CD4-positive, alpha-beta T cell (primary cell): ENCODE data around the gene DTD2. TPM values are rescaled to one million over a fixed set of nuclear protein-coding genes. Genes with fewer than 3 reads are reported as not detected.

Experiments used
- ATAC-seq: fragments of 200-7000 bp; cut with Tn5 transposase; one replicate; pipeline ENCODE4 v1.10.0; 2022; ENCODE audit warnings: mild to moderate bottlenecking; ENCODE audit not compliant: poor library complexity
- CTCF ChIA-PET: fragments of 350-600 bp; sonication (Branson Sonifier 250); formaldehyde crosslinking; loops from one replicate; lab custom pipeline; 2021; ENCODE audit warnings: antibody characterized with exemption, inconsistent platforms; lab: Charles Lee
- POLR2A ChIA-PET: fragments of 350-600 bp; sonication (Branson Sonifier 250); formaldehyde crosslinking; loops from one replicate; lab custom pipeline; 2021; ENCODE audit warnings: antibody characterized with exemption, inconsistent platforms; lab: Charles Lee
- DNase-seq, 14 experiments: peaks; one replicate each; pipeline ENCODE4 v3.0.0-alpha.2; 2013 to 2020; ENCODE audit warnings: mixed read lengths in 2 of 14
- H3K27ac ChIP-seq, 2 donors: one replicate each; pipeline versions ENCODE4 v1.5.1 to v1.7.0; 2013; ENCODE audit warnings: low read length in 2 of 2, low read depth in 1 of 2, mild to moderate bottlenecking in 1 of 2
- H3K27me3 ChIP-seq, 2 experiments: 1 replicate in 1 of 2; 2 replicates in 1 of 2; pipeline versions ENCODE4 v1.6.1 to v1.7.0; 2013; ENCODE audit warnings: low read length in 2 of 2, control low read depth in 1 of 2, mild to moderate bottlenecking in 1 of 2, moderate library complexity in 1 of 2; ENCODE audit not compliant: insufficient read depth in 2 of 2, control insufficient read depth in 1 of 2
- H3K36me3 ChIP-seq: one replicate; pipeline ENCODE4 v1.6.1; 2013; ENCODE audit warnings: low read length, control low read depth; ENCODE audit not compliant: insufficient read depth
- H3K4me1 ChIP-seq: one replicate; pipeline ENCODE4 v1.6.1; 2013; ENCODE audit warnings: low read length, control low read depth; ENCODE audit not compliant: insufficient read depth
- H3K4me3 ChIP-seq: one replicate; pipeline ENCODE4 v1.5.1; 2013; ENCODE audit warnings: mild to moderate bottlenecking, low read length, moderate library complexity
- H3K9me3 ChIP-seq, 2 experiments: 1 replicate in 1 of 2; 2 replicates in 1 of 2; pipeline versions ENCODE4 v1.6.1 to v1.7.0; 2013; ENCODE audit warnings: low read length in 2 of 2, mild to moderate bottlenecking in 2 of 2, control low read depth in 1 of 2, moderate library complexity in 1 of 2; ENCODE audit not compliant: control insufficient read depth in 1 of 2, insufficient read depth in 1 of 2
- H3K27ac Mint-ChIP-seq: one replicate; pipeline ENCODE4 v1.8.0; 2020; ENCODE audit warnings: mixed read lengths
- H3K27me3 Mint-ChIP-seq: one replicate; pipeline ENCODE4 v1.8.0; 2021; ENCODE audit warnings: mixed read lengths
- H3K36me3 Mint-ChIP-seq: one replicate; pipeline ENCODE4 v1.8.0; 2021; ENCODE audit warnings: low read depth, mixed read lengths
- H3K4me1 Mint-ChIP-seq: one replicate; pipeline ENCODE4 v1.8.0; 2021; ENCODE audit warnings: low read depth, mixed read lengths
- H3K4me3 Mint-ChIP-seq: one replicate; pipeline ENCODE4 v1.8.0; 2020; ENCODE audit warnings: mild to moderate bottlenecking, mixed read lengths
- H3K9me3 Mint-ChIP-seq: one replicate; pipeline ENCODE4 v1.8.0; 2020; ENCODE audit warnings: mixed read lengths
- intact Hi-C, 2 experiments: fragments of 100-400 bp; cut with DNase I in 1 of 2; cut with micrococcal nuclease in 1 of 2; formaldehyde crosslinking; loops; one replicate each; pipeline versions ENCODE4 v1.15.1 to v1.9.0; 2023 to 2025; cut with DNase I, micrococcal nuclease
- total RNA-seq, 174 experiments: library from RNA in 2 of 174; stranded (reverse) in 2 of 174; gene quantifications; one replicate each; pipeline ENCODE4 v1.2.3 and lab custom pipeline; 2021 to 2026
- TF ChIP-seq, protein P1 (sequence below): fragments of 200-600 bp; IDR thresholded peaks from one replicate; pipeline ENCODE4 v1.8.0; 2022; ENCODE audit warnings: antibody characterized with exemption, mild to moderate bottlenecking

The DTD2 gene
- total RNA-seq, 2 experiments from 2014 or later, result 4.6 to 5.7 TPM

DNA sequence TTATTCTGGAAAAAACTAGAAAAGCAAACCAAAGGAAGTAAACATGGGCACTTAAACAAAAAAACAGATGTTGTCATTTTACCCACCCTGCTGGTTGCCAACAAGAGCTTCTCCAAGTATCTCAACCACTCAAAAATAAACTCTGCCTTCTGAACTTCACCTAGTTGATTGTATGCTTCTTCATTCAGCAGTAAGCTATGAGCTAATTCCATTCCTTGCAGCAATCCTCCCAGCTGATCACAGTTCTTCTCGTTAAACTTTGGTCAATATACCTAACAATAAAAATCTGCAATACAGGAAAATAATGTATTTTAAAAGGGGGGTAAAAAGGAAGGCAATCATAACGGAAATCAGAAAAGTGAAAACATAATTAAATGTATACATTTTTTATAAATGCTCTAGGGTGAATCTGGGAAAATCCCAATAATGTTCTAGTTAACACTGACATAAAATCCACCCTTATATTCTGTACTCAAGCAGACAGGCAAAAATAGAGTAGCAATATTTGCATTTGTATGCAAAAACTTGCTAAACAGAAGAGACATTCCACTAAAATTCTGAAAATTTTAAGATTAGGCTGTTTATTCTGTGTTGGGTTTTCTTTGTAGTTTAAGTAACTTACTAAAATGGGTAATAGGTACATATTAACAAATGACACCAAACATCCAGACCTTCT, 54.4 kb downstream of the DTD2 start:
- ChIA-PET CTCF (interaction anchor here (1.4 kb wide), 1 partner anchor 20 kb away, joined by 3 read pairs; no protein-coding TSS in a partner anchor), POLR2A (no interaction called here)
- DNase-seq (no peak), ATAC-seq (no peak)
- Mint-ChIP-seq H3K4me1 (no peaks in the 10 kb centered on the region), H3K4me3 (no peak overlapping the region), H3K27me3 (no peaks in the 10 kb centered on the region), H3K9me3 (no peaks in the 10 kb centered on the region), H3K36me3 (peaks cover 37% of the 10 kb centered on the region), H3K27ac (no peak overlapping the region)
- Histone ChIP-seq H3K36me3 (peaks cover 8% of the 10 kb centered on the region), H3K27me3 (no peaks in the 10 kb centered on the region), H3K4me1 (no peaks in the 10 kb centered on the region), H3K27ac (no peak overlapping the region), H3K9me3 (no peaks in the 10 kb centered on the region), H3K4me3 (no peak overlapping the region)
- TF ChIP-seq, protein P1, sequence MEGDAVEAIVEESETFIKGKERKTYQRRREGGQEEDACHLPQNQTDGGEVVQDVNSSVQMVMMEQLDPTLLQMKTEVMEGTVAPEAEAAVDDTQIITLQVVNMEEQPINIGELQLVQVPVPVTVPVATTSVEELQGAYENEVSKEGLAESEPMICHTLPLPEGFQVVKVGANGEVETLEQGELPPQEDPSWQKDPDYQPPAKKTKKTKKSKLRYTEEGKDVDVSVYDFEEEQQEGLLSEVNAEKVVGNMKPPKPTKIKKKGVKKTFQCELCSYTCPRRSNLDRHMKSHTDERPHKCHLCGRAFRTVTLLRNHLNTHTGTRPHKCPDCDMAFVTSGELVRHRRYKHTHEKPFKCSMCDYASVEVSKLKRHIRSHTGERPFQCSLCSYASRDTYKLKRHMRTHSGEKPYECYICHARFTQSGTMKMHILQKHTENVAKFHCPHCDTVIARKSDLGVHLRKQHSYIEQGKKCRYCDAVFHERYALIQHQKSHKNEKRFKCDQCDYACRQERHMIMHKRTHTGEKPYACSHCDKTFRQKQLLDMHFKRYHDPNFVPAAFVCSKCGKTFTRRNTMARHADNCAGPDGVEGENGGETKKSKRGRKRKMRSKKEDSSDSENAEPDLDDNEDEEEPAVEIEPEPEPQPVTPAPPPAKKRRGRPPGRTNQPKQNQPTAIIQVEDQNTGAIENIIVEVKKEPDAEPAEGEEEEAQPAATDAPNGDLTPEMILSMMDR, result no peak
- intact Hi-C loops, result no loop called here

DNA sequence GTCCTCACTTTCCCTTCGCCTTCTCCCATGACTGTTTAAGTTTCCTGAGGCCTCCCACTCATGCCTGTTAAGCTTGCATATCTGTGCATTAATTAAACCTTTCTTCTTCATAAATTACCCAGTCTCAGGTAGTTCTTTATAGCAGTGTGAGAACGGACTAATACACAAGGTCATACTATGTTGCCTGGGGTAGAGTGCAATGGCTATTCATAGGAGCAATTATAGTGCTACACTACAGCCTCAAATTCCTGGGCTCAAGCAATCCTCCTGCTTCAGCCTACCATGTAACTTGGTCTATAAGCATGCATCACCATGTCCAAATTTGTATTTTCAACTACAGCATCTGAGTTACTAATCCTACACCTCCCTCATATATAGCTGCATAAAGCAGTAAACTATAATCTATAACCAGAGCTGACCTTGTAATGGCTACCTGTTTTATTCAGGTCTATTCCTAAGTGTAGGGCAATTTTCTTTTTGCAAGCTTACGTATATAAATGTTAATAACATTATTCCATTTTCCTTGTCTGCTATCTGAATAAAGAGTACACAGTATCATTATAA, 55.9 kb downstream of the DTD2 start:
- ChIA-PET POLR2A (no interaction called here), CTCF (interaction anchor here (1.4 kb wide), 1 partner anchor 18 kb away, joined by 3 read pairs; no protein-coding TSS in a partner anchor)
- Mint-ChIP-seq H3K4me1 (no peaks in the 10 kb centered on the region), H3K27ac (no peak overlapping the region), H3K9me3 (no peaks in the 10 kb centered on the region), H3K27me3 (no peaks in the 10 kb centered on the region), H3K4me3 (no peak overlapping the region), H3K36me3 (peaks cover 38% of the 10 kb centered on the region)
- TF ChIP-seq, protein P1, result no peak
- H3K36me3 ChIP-seq, result peaks cover 8% of the 10 kb centered on the region
- no peak overlapping the region for H3K4me3 ChIP-seq
- no peaks in the 10 kb centered on the region for H3K4me1 ChIP-seq
- no peak overlapping the region for H3K27ac ChIP-seq
- intact Hi-C loops, result no loop called here
- DNase-seq (no peak), ATAC-seq (no peak)
- no peaks in the 10 kb centered on the region for H3K9me3 ChIP-seq
- H3K27me3 ChIP-seq, result no peaks in the 10 kb centered on the region

DNA sequence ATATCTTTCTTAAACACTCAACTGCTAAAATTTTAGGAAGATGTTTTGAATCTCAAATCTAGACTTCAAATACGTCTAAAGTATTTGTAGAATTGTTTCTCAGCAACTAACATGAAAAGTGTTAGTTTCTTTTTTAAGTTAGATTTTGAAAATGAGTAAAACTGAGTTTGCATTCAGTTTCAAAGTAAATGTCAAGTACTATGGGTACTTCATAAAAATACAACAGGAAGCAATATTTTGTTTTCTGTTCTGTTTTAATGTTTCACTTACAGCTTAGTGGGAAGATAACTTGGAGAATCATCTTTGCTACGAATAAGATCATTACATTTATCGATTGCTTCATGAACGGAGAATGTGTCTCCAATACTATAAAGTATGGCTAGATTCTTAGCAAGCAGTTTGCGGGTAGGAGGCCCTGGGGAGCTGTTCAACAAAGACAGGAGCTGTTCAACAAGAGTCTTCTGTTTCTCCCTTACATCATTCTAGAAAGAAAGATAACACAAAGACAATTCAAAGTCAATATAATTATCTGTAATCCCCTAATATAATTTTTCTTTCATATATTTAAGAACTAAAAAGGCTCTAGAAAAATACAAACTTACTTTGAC, 57.2 kb downstream of the DTD2 start:
- H3K27ac Mint-ChIP-seq, result no peak overlapping the region

More for the DNA sequence above, 57.2 kb downstream of the DTD2 start:
- H3K27me3 Mint-ChIP-seq, result no peaks in the 10 kb centered on the region
- H3K9me3 ChIP-seq, result no peaks in the 10 kb centered on the region
- ChIA-PET CTCF (no interaction called here), POLR2A (no interaction called here)
- H3K27me3 ChIP-seq, result no peaks in the 10 kb centered on the region
- H3K4me3 Mint-ChIP-seq, result no peak overlapping the region
- H3K4me1 Mint-ChIP-seq, result no peaks in the 10 kb centered on the region
- no peak overlapping the region for H3K27ac ChIP-seq
- no peak overlapping the region for H3K4me3 ChIP-seq
- H3K9me3 Mint-ChIP-seq, result no peaks in the 10 kb centered on the region
- ATAC-seq, result no peak
- no peaks in the 10 kb centered on the region for H3K4me1 ChIP-seq
- no peak for DNase-seq
- TF ChIP-seq, protein P1, result no peak
- H3K36me3 ChIP-seq, result peaks cover 8% of the 10 kb centered on the region
- peaks cover 38% of the 10 kb centered on the region for H3K36me3 Mint-ChIP-seq
- intact Hi-C loops, result no loop called here

Other genes with a start within 250 kb of the DTD2 start
- gene HECTD1, start 249.7 kb downstream of the DTD2 start, total RNA-seq, result 100 to 1,000 TPM; 162 to 168 TPM
- 1 to 10 TPM; 5.2 to 5.5 TPM for gene HEATR5A, start 37.0 kb downstream of the DTD2 start, total RNA-seq
- not detected for gene GPR33, start 30.5 kb upstream of the DTD2 start, total RNA-seq
- 1 to 10 TPM; 7.2 to 8.2 TPM for gene NUBPL, start 103.9 kb upstream of the DTD2 start, total RNA-seq